KMS-11 (cell line): ENCODE measurements around the gene LRRC70.

Experiments
- H2AFZ ChIP-seq: fragments of 200-600 bp; sonication (generic); 2 replicates; pipeline ENCODE4 v1.6.1; 2016; ENCODE audit warnings: antibody characterized with exemption, mixed run types, low read depth
- H3K27ac ChIP-seq: fragments of 200-600 bp; sonication (generic); 2 replicates; pipeline ENCODE4 v1.6.1; 2016; ENCODE audit warnings: mild to moderate bottlenecking, mixed run types
- H3K27me3 ChIP-seq: fragments of 200-600 bp; sonication (generic); 2 replicates; pipeline ENCODE4 v1.6.1; 2017; ENCODE audit warnings: mild to moderate bottlenecking, low read depth, mixed run types, moderate library complexity; ENCODE audit not compliant: insufficient read depth
- H3K36me3 ChIP-seq: fragments of 200-600 bp; sonication (generic); 2 replicates; pipeline ENCODE4 v1.6.1; 2017; ENCODE audit warnings: mild to moderate bottlenecking, mixed run types; ENCODE audit not compliant: insufficient read depth
- H3K4me1 ChIP-seq: fragments of 200-600 bp; sonication (generic); 2 replicates; pipeline ENCODE4 v1.6.1; 2016; ENCODE audit warnings: mild to moderate bottlenecking, low read depth, mixed run types; ENCODE audit not compliant: poor library complexity, severe bottlenecking
- H3K4me2 ChIP-seq: fragments of 200-600 bp; sonication (generic); 2 replicates; pipeline ENCODE4 v1.7.0; 2016; ENCODE audit warnings: mild to moderate bottlenecking, mixed run types
- H3K4me3 ChIP-seq: fragments of 200-600 bp; sonication (generic); IDR thresholded peaks from 2 replicates; pipeline ENCODE4 v1.6.1; 2017; ENCODE audit warnings: low read depth, low read length, mixed read lengths; ENCODE audit not compliant: insufficient read depth
- H3K79me2 ChIP-seq: fragments of 200-600 bp; sonication (generic); 2 replicates; pipeline ENCODE4 v1.6.1; 2016; ENCODE audit warnings: low read depth, mixed run types; ENCODE audit not compliant: insufficient read depth
- H3K9ac ChIP-seq: fragments of 200-600 bp; sonication (generic); 2 replicates; pipeline ENCODE4 v1.6.1; 2016; ENCODE audit warnings: mild to moderate bottlenecking, mixed run types
- H4K20me1 ChIP-seq: fragments of 200-600 bp; sonication (generic); 2 replicates; pipeline ENCODE4 v1.6.1; 2016; ENCODE audit warnings: mild to moderate bottlenecking, mixed run types; ENCODE audit not compliant: insufficient read depth
- TF ChIP-seq, protein P1 (sequence below): fragments of 200-600 bp; sonication (generic); conservative IDR thresholded peaks from 2 replicates; pipeline ENCODE4 v1.6.1; 2017; ENCODE audit warnings: low read depth, mild to moderate bottlenecking, antibody characterized with exemption, low read length, moderate library complexity, mixed read lengths

LRRC70 gene

DNA sequence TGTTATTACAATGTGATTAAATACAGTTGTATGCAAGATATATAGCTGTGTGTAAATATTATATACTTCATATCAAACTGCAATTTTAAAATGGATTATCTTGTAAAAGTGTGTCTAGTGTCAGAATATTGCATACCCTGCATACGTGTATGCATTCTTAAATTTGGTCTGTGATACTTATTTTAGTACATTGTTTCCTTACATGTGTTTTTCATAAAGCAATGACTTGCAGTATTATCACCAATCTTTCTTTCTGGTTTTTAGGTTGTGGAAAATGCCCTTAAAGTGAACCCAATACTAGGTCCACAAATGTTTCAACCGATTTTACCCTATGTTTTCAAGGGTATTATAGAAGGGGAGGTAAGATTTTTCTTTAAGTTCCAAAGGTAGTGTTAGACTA lies 28.5 kb upstream of the LRRC70 start:
- TF ChIP-seq, protein P1, sequence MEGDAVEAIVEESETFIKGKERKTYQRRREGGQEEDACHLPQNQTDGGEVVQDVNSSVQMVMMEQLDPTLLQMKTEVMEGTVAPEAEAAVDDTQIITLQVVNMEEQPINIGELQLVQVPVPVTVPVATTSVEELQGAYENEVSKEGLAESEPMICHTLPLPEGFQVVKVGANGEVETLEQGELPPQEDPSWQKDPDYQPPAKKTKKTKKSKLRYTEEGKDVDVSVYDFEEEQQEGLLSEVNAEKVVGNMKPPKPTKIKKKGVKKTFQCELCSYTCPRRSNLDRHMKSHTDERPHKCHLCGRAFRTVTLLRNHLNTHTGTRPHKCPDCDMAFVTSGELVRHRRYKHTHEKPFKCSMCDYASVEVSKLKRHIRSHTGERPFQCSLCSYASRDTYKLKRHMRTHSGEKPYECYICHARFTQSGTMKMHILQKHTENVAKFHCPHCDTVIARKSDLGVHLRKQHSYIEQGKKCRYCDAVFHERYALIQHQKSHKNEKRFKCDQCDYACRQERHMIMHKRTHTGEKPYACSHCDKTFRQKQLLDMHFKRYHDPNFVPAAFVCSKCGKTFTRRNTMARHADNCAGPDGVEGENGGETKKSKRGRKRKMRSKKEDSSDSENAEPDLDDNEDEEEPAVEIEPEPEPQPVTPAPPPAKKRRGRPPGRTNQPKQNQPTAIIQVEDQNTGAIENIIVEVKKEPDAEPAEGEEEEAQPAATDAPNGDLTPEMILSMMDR = no peak
- H3K9ac ChIP-seq = no peak overlapping the region
- H2AFZ ChIP-seq = no peak overlapping the region
- H3K4me2 ChIP-seq = no peak overlapping the region
- no peaks in the 10 kb centered on the region for H4K20me1 ChIP-seq
- H3K79me2 ChIP-seq = no peaks in the 10 kb centered on the region
- H3K4me3 ChIP-seq = no peak overlapping the region
- no peaks in the 10 kb centered on the region for H3K4me1 ChIP-seq
- no peaks in the 10 kb centered on the region for H3K27me3 ChIP-seq
- no peak overlapping the region for H3K27ac ChIP-seq
- no peaks in the 10 kb centered on the region for H3K36me3 ChIP-seq

DNA sequence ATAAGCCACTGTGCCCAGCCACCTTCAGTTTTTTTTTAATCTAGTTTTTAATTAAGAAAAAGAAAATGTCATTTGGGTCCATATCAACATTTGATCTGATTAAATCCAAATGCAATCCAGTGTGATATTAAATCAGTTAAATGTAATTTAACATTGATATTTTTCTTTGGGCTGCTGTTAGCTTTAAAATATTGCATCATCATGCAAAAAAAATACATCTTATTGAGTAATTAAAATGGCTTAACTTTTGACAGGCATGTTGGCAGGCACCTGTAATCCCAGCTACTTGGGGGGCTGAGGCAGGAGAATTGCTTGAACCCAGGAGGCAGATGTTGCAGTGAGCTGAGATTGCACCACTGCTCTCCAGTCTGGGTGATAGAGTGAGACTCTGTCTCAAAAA lies 22.7 kb upstream of the LRRC70 start:
- Histone ChIP-seq H3K27ac (no peak overlapping the region), H2AFZ (no peak overlapping the region), H3K79me2 (no peaks in the 10 kb centered on the region), H3K9ac (no peak overlapping the region), H3K27me3 (no peaks in the 10 kb centered on the region), H3K4me2 (no peak overlapping the region), H3K36me3 (no peaks in the 10 kb centered on the region), H3K4me3 (no peak overlapping the region), H3K4me1 (no peaks in the 10 kb centered on the region), H4K20me1 (no peaks in the 10 kb centered on the region)
- TF ChIP-seq, protein P1 = no peak

DNA sequence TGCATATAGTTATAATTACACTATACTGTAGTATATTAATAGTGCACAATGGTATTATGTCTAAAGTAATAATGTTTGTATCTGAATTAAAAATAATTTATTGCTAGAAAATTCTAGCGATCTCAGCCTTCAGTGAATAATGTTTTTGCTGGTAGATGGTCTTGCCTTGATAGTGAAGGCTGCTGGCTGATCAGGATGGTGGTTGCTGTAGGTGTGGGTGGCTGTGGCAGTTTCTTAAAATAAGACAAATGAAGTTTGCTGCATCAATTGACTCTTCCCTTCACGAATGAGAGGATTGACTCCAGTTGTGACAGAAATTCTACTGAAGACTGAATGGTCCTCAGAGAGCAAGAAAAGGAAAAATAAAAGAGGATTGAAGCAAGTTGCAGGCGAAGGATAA lies 19.7 kb upstream of the LRRC70 start:
- TF ChIP-seq, protein P1 = no peak
- no peaks in the 10 kb centered on the region for H3K36me3 ChIP-seq

DNA sequence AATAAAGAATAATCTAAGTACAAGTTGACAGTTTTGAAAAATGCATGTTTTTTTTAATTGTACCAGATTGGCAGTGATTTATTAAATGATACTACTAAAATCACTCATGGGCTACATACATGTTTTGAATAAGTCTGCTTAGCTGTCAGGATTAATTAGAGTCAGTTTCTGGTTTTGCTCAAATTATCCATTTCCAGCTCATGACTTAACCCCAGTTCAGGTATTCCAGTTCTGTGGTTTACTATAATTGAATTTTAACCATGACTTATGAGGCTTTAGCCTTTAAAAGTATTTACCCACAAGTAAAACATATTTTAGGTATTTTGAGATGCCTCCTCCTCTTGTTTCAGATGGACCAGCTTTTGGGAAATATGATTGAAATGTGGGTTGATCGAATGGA lies 17.8 kb upstream of the LRRC70 start:
- H3K9ac ChIP-seq = no peak overlapping the region
- no peaks in the 10 kb centered on the region for H3K79me2 ChIP-seq
- H3K4me3 ChIP-seq = no peak overlapping the region
- no peak overlapping the region for H2AFZ ChIP-seq
- TF ChIP-seq, protein P1 = no peak
- no peaks in the 10 kb centered on the region for H3K36me3 ChIP-seq
- H3K4me1 ChIP-seq = no peaks in the 10 kb centered on the region
- no peak overlapping the region for H3K4me2 ChIP-seq
- H3K27ac ChIP-seq = no peak overlapping the region
- H3K27me3 ChIP-seq = no peaks in the 10 kb centered on the region
- H4K20me1 ChIP-seq = no peaks in the 10 kb centered on the region

More for the DNA sequence above, 19.7 kb upstream of the LRRC70 start:
- H3K4me2 ChIP-seq = no peak overlapping the region
- H3K27ac ChIP-seq = no peak overlapping the region
- H3K9ac ChIP-seq = no peak overlapping the region
- no peaks in the 10 kb centered on the region for H3K4me1 ChIP-seq
- H3K79me2 ChIP-seq = no peaks in the 10 kb centered on the region
- H4K20me1 ChIP-seq = no peaks in the 10 kb centered on the region
- no peak overlapping the region for H2AFZ ChIP-seq
- no peaks in the 10 kb centered on the region for H3K27me3 ChIP-seq
- no peak overlapping the region for H3K4me3 ChIP-seq
